ENCODE measurements around the gene CIC.

- TF ChIP-seq ZBTB20 (CRISPR knock-in tag; IDR thresholded peaks at IDR 0.05; ENCODE audit: borderline replicate concordance, low read depth) = no peak
- no peak for TF ChIP-seq ZNF770 (CRISPR knock-in tag; IDR thresholded peaks at IDR 0.05)
- TF ChIP-seq HDAC6 (IDR thresholded peaks at IDR 0.05; ENCODE audit: low read depth, low read length) = no peak
- TF ChIP-seq HMGXB4 (CRISPR knock-in tag; IDR thresholded peaks at IDR 0.05; ENCODE audit: borderline replicate concordance in 1 of 2, low read depth in 1 of 2) = no peak
- TF ChIP-seq STAT6 (CRISPR knock-in tag; IDR thresholded peaks at IDR 0.05; ENCODE audit: borderline replicate concordance) = no peak
- TF ChIP-seq SOX5 (CRISPR knock-in tag; IDR thresholded peaks at IDR 0.05; ENCODE audit: borderline replicate concordance) = no peak
- no peak for TF ChIP-seq SP1 (IDR thresholded peaks at IDR 0.05)
- TF ChIP-seq SP1 (CRISPR knock-in tag; IDR thresholded peaks at IDR 0.05) = no peak
- no peak for TF ChIP-seq CTCF (CRISPR knock-in tag; IDR thresholded peaks at IDR 0.05)
- TF ChIP-seq EP300 (IDR thresholded peaks at IDR 0.05; ENCODE audit: low read depth in 2 of 2, low read length in 2 of 2) = no peak
- TF ChIP-seq EP300 (CRISPR knock-in tag; IDR thresholded peaks at IDR 0.05; ENCODE audit: borderline replicate concordance) = no peak
- TF ChIP-seq DPF2 (CRISPR knock-in tag; IDR thresholded peaks at IDR 0.05; ENCODE audit: borderline replicate concordance, low read depth) = no peak
Observed at GRCh38 chr19:42272989-42273406, 3.9 kb downstream of the CIC start.
